AG04450 (cell line): ENCODE measurements around the gene KSR2. TPM values are rescaled to one million over a fixed set of nuclear protein-coding genes. Genes with fewer than 3 reads are reported as not detected.

Experiments
- CTCF ChIA-PET: fragments of 300-600, 350-600 bp; formaldehyde crosslinking; extraction: SDS; loops from one replicate; lab custom pipeline; 2022; ENCODE audit warnings: antibody characterized with exemption, inconsistent platforms; lab: Charles Lee
- POLR2A ChIA-PET: fragments of 350-600 bp; formaldehyde crosslinking; extraction: SDS; loops from one replicate; lab custom pipeline; 2021; ENCODE audit warnings: antibody characterized with exemption, inconsistent platforms; lab: Yijun Ruan, JAX
- DNase-seq: peaks from one replicate; pipeline ENCODE4 v3.0.0-alpha.2; 2011; ENCODE audit warnings: low read depth, low spot score
- H3K27ac ChIP-seq: one replicate; pipeline ENCODE4 v1.5.1; 2012; ENCODE audit warnings: low read depth, low read length, control low read depth
- H3K27me3 ChIP-seq: one replicate; pipeline ENCODE4 v1.6.0; 2012; ENCODE audit warnings: low read length; ENCODE audit not compliant: control insufficient read depth, insufficient read depth
- H3K4me3 ChIP-seq: 2 replicates; pipeline ENCODE4 v1.5.1; 2011; ENCODE audit warnings: mild to moderate bottlenecking, low read depth, low read length, control low read depth
- H3K9me3 ChIP-seq: 2 replicates; pipeline ENCODE4 v1.5.1; 2012; ENCODE audit warnings: low read length; ENCODE audit not compliant: control insufficient read depth, insufficient read depth
- CTCF ChIP-seq: IDR thresholded peaks from 2 replicates; pipeline ENCODE4 v1.5.1; 2011; ENCODE audit warnings: low read depth, low read length, control low read depth, inconsistent platforms
- polyA plus RNA-seq: library from polyadenylated mRNA; depleted of rRNA; stranded (reverse); fragments of >200 nt; gene quantifications from 2 replicates; pipeline ENCODE4 v1.2.3, GENCODE V29; 2011

The KSR2 gene
- polyA plus RNA-seq, 1 experiment, result not detected

DNA sequence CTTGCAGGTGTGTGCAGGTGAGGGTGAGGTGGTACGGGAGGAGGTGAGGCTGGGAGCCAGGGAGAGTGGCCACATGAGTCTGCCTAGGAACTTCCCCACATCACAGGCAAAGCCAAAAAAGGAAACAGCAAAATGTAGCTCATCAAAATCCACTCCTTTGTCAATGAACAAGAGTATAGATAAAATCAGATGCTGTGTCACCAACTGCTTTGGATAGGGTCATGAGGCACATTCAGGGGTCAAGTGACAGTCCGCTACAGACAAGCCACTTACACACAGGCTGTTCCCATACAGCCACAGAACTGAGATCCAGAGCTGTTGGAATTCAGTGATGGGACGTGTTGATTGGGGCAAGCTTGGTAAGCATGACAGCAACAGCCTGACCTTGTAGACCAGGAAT, 507.1 kb downstream of the KSR2 start:
- TF ChIP-seq CTCF, result no peak
- no peak for DNase-seq
- Histone ChIP-seq H3K27me3 (no peaks in the 10 kb centered on the region), H3K27ac (no peak overlapping the region), H3K4me3 (no peak overlapping the region), H3K9me3 (peaks cover 74% of the 10 kb centered on the region)
- ChIA-PET POLR2A (no interaction called here), CTCF (no interaction called here)

DNA sequence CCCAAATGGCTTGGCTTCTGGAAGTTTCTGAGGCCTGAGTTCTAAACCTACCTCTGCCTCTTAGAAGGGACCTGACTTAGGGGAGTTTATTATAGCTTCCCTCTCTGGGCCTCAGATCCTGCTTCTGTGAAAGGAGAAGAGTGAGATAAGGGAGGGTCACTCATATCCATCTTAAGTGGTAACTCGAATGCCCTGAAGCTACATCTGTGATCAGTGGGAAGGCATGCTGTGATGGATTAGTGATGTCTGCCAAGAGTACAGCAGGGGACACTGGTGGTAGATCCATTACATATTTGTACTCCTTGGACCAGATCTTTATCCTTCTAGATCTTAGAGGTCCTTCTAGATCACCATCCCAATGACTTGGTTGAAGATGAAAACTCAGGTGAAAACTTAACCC, 509.6 kb downstream of the KSR2 start:
- CTCF ChIA-PET, result no interaction called here
- no peaks in the 10 kb centered on the region for H3K27me3 ChIP-seq
- peaks cover 75% of the 10 kb centered on the region for H3K9me3 ChIP-seq
- POLR2A ChIA-PET, result no interaction called here
- H3K4me3 ChIP-seq, result no peak overlapping the region
- no peak for DNase-seq
- no peak for TF ChIP-seq CTCF
- H3K27ac ChIP-seq, result no peak overlapping the region

GRCh38 chr12:117457189-117457588, 511.6 kb downstream of the KSR2 start:
- TF ChIP-seq CTCF, result no peak
- ChIA-PET POLR2A (no interaction called here), CTCF (no interaction called here)
- DNase-seq, result no peak
- peaks cover 63% of the 10 kb centered on the region for H3K9me3 ChIP-seq
- no peak overlapping the region for H3K27ac ChIP-seq
- H3K27me3 ChIP-seq, result no peaks in the 10 kb centered on the region
- no peak overlapping the region for H3K4me3 ChIP-seq

GRCh38 chr12:117456076-117456475, 512.7 kb downstream of the KSR2 start:
- H3K27me3 ChIP-seq, result no peaks in the 10 kb centered on the region
- peaks cover 64% of the 10 kb centered on the region for H3K9me3 ChIP-seq
- POLR2A ChIA-PET, result no interaction called here
- H3K27ac ChIP-seq, result no peak overlapping the region
- no peak overlapping the region for H3K4me3 ChIP-seq
- TF ChIP-seq CTCF, result no peak
- DNase-seq, result no peak
- CTCF ChIA-PET, result no interaction called here

- DNase-seq, result no peak
- CTCF ChIA-PET, result no interaction called here
- TF ChIP-seq CTCF, result no peak
- Histone ChIP-seq H3K27ac (no peak overlapping the region), H3K9me3 (peaks cover 62% of the 10 kb centered on the region), H3K4me3 (no peak overlapping the region), H3K27me3 (no peaks in the 10 kb centered on the region)
- POLR2A ChIA-PET, result no interaction called here
Observed at GRCh38 chr12:117453961-117454360, 514.8 kb downstream of the KSR2 start.
